Midbrain (tissue), 1 donor: Measurements from ENCODE around the gene TMEM219.
"Not testable (repeated sequence)": the region's sequence is repeated elsewhere in the genome, so short reads cannot be mapped to it uniquely, and the experiment has no call there.

Experiments
- DNase-seq: peaks from one replicate; lab custom pipeline; 2025; lab: John Stamatoyannopoulos, UW

Gene TMEM219

DNA sequence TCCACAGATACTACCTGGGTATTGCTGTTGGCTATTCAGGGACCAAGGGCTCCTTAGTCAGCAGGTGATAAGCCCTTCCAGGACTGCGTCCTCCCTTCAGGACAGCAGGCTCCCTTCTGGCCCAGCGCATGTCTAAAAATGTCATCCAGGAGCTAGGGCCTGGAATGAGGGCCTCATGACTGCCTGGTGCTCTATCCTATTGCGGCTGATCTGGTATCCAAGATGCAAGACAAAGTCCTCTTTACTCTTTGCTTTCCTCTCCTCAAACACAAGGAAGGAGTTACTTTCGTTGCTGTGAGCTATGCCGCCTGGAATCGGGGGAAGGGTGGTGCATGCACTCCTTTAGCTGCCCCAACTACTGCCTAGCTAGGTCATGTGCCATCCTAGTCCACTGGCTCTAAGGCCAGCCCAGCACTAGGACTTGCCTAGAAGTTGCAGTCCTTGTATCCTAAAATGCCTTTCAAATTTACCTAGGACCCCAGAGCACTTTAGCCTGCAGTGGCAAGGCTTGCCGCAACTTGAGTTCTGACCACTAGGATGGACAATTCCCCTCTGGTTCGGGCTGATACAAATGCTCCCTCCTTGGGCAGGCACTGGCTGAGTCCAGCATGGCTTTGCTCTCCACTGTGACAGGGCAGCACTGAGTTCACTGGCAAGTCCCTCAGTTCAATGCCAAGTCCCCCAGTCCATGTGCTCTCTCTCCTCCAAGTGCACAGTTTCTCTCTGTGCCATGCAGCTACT lies 10.1 kb upstream of the TMEM219 start:
- DNase-seq: no peak

DNA sequence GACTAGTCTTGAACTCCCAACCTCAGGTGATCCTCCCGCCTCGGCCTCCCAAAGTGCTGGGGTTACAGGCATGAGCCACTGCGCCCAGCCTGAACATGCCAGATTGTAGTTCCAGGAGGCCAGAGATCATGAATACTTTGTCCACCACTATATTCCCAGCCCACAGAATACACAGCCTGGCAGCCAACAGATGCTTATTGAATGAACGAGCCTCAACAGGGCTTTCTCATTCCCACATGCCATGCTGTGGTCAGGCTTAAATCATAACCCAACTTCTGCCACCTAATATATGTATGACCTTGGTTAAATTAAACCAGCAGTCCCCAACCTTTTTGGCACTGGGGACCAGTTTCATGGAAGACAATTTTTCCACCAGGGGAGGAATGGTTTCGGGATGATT lies 3.1 kb upstream of the TMEM219 start:
- DNase-seq: no peak

DNA sequence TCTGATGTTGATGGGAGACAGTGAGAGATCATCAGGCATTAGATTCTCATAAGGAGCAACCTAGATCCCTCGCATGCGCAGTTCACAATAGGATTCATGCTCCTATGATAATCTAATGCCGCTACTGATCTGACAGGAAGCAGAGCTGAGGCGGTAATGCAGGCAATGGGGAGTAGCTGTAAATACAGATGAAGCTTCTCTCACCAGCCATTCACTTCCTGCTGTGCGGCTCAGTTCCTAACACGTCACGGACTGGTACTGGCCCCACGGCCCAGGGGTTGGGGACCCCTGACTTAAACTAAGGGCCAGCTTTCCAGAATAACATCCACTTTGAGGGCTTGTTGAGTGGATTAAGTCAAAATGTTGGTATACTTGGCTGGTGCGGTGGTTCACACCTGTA lies 2.6 kb upstream of the TMEM219 start:
- no peak for DNase-seq

DNA sequence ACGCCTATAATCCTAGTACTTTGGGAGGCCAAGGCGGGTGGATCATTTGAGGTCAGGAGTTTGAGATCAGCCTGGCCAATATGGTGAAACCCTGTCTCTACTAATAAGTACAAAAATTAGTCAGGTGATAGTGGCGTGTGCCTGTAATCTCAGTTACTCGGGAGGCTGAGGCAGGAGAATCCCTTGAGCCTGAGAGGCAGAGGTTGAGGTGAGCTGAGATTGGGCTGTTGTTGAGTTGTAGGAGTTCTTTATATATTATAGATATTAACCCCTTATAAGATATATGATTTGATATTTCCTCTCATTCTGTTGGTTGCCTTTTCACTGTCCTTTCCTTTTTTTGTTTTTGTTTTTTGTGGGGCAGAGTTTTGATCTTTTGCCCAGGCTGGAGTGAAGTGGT lies 2.1 kb upstream of the TMEM219 start:
- DNase-seq: not testable (repeated sequence)

DNA sequence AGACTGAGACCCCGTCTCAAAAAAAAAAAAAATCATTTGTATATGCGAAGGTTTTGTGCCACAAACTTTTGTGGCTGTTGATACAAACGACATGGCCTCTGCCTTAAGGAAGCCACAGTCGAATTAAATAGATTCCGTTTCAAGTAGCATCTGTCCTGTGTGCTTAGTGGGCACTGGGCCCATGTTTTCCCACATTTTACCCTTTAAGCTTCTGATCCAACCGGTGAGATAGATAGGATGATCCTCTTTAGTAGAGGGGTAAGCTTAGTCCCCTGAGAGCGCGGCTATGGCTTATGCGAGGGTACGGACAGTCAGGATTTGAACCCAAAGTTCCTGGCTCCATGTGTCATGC lies 776 bp upstream of the TMEM219 start:
- no peak for DNase-seq

DNA sequence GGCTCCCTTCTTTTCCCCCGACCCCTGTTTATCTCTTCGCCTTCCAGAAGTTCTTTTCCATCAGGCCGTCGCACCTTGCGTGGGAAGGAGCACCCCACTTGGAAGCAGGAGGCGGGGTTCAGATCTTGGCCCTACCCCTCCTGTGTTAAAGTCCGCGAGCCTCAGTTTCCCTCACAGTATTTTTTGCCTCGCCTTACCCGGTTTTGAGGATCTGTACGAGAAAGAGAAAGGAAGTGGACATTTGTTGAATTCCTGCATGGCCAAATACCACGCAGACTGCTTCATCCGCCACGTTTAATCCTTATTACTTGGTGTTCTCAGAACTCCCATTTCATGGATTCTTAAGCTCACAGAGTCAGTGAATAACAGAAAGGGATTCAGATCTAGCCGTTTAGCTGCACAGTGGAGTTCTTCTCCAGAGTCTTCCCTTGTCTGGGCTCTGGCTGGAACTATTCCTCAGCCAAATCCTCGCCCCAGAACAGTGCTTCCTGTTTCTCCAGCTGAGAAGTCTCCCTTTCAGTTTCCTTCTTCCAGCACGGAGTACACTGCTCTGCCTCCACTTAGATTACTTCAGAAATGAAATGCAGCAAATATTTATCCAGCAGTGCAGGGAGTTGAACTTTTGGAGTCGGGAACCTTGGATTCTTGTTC lies 590 bp downstream of the TMEM219 start:
- DNase-seq: peak; percentile 48

DNA sequence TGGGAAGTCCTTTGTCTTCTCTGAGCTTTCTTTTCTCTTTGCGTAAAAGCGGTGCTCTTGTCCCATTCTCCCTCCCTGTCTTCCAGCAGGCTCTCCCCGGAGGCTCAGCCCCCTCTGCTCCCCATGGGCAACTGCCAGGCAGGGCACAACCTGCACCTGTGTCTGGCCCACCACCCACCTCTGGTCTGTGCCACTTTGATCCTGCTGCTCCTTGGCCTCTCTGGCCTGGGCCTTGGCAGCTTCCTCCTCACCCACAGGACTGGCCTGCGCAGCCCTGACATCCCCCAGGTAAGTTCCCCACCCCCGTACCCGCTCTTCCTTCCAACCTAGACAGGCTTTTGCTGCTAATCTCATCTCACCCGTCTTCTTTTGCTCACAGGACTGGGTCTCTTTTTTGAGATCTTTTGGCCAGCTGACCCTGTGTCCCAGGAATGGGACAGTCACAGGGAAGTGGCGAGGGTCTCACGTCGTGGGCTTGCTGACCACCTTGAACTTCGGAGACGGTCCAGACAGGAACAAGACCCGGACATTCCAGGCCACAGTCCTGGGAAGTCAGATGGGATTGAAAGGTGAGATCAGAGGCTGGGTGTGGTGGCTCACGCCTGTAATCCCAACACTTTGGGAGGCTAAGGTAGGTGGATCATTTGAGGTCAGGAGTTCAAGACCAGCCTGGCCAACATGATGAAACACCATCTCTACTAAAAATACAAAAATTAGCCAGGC lies 1.3 kb downstream of the TMEM219 start:
- DNase-seq: no peak

DNA sequence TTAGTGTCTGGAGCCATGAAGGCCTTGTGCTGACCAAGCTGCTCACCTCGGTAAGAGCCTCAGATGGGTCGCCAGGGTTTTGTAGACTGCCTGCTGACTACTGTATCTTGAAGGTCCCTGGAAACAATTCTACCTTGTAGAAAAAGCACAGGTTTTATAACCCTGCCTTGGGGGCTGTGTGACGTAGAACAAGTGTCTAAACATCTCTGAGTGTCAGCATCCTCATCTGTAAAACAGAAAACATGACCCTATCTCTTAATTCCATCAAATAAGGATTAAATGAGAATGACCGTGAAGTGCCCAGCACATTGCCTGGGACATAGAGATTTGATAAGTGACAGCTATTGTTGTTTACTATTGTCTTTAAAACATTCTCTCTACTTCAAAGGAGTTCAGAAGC lies 6.3 kb downstream of the TMEM219 start:
- no peak for DNase-seq

DNA sequence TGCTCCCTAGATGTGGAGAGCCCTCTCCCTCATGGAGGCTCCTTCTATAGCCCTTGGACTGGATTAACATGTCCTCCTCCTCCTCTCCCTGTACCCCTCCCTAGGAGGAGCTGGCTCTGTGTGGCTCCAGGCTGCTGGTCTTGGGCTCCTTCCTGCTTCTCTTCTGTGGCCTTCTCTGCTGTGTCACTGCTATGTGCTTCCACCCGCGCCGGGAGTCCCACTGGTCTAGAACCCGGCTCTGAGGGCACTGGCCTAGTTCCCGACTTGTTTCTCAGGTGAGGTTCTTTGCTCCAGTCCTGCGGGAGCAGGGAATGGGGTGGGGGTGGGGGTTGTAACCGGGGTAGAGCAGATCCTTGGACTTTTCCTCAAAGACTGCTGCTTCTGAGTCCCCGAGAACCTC lies 9.4 kb downstream of the TMEM219 start:
- no peak for DNase-seq

DNA sequence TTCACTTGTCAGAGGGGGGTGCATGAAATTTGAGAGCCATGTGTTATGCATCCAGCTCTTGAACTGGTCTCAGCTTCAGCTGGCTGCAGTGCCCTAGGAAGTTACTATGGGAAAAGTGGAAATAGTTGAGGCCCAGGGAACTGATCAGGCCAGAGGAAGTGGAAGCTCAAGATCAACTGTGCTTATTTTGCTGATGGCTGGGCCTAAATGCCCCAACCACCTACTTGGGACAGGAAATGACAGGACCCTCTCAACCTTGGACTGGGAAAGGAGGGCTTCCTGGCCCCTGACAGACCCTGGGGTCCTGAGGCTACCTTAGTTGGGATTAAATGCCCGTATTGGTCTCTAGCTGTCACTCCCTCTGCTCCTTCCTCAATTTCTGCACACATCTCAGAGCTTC lies 10.6 kb downstream of the TMEM219 start:
- DNase-seq: no peak

DNA sequence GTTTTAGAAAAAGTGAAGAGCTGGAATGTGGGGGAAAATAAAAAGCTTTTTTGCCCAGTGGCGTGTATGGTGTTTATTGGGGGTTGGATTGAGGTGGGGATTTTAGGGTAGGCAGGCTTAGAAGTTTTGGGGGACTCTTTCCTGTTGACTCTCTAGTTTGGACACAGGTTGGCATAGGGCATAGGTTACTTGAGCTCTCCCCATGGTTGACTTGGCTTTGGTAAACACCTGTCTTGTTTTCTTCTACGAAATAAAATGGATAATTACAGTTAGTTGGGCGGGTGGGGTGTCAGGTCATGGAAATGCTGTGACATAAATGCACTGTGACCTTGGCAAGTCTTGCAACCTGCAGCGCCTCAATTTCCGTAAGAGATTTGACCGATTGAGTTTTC lies 11.1 kb downstream of the TMEM219 start:
- no peak for DNase-seq

DNA sequence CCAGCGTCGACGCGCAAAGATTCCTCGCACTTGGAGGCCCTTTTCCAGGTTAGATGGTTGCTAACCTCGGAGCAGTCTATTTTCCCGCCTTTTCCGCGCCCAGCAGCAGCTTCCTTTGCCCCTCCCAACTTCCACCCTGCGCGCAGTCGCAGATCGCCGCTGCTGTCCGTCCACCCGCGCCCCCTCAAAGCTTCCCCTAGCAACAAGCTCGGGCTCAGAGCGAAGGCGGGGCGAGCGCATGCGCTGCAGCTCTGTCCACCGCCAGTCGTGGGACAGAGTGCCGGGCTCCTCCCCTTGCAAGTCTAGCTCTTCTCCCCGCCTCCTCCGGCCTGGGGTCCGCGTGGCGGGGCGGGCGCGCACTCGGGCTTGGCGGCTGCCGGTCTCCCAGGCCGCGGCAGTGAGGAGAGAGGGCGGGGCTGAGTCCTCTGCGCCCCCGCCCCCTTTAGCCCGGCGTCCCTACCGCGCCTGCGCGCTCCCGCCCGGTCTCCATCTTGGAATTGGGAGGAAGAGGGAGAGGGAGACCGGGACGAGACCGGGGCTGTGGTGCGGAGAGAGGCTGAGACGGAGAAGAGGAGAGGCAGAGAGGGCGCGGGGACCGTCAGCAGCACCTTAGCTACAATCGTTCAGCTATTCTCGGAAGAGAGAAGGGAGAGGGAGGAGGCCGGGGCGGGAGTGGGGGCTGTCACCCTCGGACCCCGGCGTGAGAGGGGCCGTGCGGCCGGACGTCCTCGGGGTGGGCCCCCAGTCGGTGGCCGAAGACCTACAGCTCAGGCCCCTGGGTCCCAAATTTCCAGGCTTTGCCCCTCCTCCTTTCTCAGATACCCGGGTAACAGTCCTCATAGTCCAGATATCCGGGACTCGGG lies 11.7 kb downstream of the TMEM219 start, which contains the start of gene TAOK2:
TSS of gene TAOK2 (plus strand) at position 485 of the 863 bp plus-strand sequence. CDS start 3,905 bp downstream, outside the sequence.
- DNase-seq: peak; percentile 99

DNA sequence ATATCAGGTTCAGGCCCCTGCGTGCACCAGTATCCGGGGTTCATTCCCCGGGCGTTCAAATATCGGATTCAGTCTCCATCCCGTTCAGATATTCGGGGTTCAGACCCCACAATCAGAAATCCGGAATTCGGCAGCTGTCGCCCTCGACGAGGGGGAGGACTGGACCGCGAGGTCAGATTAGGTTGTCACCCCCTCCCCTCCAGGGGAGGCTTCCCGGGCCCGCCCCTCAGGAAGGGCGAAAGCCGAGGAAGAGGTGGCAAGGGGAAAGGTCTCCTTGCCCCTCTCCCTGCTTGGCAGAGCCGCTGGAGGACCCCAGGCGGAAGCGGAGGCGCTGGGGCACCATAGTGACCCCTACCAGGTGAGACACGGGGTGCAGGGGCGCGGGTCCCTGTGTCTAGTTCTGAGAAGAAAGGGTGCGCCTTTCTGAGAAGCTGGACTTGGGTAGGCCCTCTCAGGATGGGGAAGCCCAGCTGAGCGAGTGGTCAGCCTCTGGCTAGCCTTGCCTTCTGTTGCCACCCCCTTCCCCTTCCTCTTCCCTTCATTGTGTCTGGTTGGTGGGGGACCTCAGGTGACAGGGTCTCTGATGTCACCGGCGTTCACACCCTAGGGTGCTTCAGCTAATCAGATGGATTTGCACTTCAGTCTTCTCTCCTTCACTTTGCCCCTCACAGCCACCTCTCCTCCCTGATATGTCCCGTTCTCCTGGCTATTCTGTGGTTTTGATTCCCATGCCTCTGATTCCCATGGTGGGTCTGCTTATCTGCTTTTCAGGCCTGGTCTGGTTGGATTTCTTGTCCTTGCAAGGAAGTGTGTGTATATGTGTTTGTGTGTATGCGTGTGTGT lies 12.6 kb downstream of the TMEM219 start:
- DNase-seq: no peak

DNA sequence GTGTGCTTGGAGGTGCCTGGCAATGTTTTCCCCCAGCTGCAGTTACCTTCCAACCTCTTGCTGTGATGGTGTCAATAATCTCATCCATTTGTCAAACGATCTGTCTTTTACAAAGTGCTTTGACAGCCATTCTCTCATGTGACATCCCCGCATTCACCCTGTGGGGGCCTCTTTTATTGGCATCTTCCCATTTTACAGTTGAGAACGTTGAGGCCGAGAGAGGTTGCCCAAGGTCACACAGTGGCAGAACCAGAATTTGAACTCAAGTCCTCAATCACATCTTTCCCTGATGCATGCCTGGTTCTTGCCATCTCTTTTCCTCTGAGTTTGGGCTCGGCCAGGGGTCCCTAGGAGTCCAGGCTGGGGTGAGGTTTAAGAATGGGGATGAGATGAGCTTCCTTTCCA lies 13.3 kb downstream of the TMEM219 start:
- no peak for DNase-seq

DNA sequence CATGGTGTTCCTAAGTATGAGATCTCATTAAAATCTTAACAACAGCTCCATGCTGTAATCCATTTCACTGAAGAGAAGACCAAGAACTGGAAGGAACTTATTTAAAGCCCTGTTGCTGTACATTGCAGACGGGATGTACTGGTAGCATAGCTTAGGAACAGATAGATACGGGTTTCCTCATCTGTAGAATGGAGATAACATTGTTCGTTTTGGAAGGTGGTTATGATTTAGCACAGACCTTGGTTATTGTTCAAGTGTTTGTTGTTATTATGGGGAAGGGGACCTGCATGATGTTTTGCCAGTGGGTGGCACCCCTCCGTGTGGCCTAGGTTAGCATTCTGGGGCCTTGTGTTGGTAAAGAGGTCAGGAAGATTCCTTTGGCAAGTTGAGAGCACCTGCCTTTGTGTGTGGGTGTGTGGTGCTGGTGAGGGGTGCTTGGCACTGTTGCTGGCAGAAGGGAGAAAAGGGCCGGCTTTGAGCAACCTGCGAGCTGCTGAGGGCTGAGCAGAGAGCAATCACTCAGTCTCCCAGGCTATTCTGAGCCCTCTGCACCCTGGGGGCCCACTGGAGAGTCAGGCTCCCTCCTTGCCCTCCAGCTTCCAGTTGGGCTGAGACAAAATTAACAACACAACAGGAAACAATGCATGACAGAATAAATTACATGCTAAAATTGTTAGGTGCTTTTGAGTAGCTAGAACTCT lies 14.1 kb downstream of the TMEM219 start:
- no peak for DNase-seq

DNA sequence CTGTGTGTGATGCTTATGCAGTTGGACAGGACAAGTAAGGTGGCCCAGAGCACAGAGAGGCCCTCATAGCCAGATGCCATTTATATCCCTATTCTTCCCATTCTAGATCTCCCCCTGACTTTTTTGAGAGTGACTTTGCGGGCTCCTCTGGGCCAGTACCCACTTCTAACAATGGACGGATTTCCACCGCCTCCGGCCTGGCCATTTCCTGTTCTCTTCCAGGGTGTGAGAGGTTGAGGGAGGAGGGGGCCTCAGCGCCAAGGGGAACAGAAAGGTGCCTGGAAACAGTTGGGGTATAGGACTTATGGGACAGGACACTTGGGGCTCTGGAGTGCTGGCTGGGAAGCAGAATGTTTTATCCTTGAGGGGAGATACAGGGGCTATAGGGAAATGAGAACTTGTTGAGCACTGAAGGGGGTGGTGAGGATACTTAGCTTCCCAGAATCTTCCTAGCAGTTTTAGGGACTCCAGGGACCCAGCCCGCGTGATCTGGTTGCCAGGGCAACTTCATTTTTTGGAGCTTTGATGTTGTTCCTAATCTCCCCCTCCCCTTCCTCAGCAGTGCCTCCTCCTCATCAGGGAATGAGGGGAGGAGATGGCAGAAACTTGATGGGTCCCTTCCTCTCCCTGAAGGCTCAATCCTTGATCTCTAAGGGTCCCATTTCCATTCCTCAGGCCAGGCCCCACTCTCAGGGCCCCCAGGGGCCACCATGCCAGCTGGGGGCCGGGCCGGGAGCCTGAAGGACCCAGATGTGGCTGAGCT lies 15.4 kb downstream of the TMEM219 start:
- no peak for DNase-seq

DNA sequence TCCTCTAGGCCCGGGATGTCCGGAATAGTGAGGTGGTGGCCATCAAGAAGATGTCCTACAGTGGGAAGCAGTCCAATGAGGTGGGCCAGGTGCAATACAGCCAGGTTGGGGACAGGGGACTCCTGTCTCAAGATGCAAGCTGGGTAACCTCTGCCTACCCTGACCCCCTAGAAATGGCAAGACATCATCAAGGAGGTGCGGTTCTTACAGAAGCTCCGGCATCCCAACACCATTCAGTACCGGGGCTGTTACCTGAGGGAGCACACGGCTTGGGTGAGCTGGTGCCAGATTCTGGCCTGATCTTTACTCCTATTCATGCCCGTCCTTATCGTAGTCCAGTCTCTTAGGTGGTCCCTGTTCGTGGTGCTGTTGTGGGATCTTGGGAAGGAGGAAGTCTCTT lies 16.2 kb downstream of the TMEM219 start:
- DNase-seq: no peak

DNA sequence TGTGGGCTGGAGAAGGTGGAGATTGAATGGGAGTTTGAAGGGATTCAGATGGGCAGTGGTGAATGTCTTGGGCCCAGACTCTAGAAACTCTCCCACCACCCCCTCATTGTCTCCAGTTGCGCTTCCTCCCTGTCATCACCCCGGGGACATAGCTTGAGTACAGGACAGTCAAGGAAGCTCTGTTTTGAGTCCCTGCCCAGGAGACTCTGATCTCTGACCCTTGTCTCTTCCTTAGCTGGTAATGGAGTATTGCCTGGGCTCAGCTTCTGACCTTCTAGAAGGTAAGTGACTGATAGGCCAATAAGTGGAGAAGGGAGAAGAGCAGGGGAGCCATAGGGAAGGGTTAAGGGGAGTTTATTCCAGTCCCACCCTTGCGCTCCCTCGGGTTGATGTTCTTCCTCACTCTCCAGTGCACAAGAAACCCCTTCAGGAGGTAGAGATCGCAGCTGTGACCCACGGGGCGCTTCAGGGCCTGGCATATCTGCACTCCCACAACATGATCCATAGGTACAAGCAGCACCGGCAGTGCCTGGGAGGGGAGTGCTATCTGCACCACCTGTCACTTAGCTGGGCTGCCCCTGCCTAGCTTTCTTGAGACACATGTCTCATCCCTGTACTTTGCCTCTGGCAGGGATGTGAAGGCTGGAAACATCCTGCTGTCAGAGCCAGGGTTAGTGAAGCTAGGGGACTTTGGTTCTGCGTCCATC lies 16.8 kb downstream of the TMEM219 start:
- DNase-seq: no peak
